Activated gamma-delta T cell treated with anti-CD3 and anti-CD28 coated beads, Interleukin-2, amount 50 U/mL, for 16 hours (primary cell): ENCODE results near the gene SGIP1.
"Not testable (repeated sequence)": the region's sequence is repeated elsewhere in the genome, so short reads cannot be mapped to it uniquely, and the experiment has no call there.

Experiments
- DNase-seq: peaks from one replicate; pipeline ENCODE4 v3.0.0-alpha.2; 2020; ENCODE audit warnings: low read depth

SGIP1 gene

DNA sequence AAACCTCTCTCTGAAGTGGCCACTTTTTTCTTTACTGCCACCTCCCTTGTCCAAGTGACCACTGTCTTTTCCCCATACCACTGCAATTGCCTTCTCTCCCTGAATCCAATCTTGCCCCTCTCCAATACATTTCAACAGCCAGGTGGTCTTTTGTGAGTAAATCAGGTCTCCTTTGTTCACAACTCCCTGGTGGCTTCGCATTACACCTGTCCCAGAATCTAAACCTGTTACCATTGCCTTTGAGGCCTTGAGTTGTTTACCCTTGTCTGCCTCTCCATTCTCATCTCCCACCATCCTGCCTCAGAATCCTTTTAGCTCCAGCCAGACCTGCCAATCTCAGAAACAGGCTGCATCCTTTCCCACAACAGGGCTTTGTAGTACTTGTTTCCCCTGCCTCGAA is 196.5 kb downstream of the SGIP1 start:
- DNase-seq, result no peak

DNA sequence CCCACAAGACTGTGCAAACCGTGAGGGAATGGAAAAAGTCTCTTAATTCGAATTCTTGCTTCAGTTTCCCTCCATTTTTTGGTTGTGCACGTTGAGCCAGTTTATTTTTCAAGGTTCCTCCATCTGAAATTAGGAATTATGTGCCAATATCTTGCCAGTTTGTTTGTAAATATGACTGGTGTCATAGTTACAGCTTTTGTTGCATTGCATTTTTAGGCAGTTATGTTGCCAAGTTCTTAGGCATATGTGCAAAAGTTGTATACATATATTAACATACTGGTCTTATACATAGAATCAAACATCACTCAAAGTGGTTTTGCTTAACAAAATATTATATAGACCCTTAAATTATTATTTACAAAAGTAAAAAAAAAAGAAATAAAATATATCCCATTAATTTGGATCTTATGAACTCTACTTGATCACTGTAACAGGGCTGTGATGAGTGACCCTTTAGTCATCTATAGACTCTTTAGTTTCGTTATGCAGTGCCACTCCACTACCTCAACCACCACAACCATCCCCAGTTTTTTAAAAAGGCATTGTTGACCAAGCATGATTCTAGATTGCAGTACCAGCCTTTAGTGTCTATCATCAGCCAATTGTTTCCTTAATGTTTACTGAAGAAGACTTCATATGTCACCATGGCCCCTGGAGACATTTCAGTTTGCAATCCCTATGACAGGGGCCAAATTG is 197.4 kb downstream of the SGIP1 start:
- no peak for DNase-seq

DNA sequence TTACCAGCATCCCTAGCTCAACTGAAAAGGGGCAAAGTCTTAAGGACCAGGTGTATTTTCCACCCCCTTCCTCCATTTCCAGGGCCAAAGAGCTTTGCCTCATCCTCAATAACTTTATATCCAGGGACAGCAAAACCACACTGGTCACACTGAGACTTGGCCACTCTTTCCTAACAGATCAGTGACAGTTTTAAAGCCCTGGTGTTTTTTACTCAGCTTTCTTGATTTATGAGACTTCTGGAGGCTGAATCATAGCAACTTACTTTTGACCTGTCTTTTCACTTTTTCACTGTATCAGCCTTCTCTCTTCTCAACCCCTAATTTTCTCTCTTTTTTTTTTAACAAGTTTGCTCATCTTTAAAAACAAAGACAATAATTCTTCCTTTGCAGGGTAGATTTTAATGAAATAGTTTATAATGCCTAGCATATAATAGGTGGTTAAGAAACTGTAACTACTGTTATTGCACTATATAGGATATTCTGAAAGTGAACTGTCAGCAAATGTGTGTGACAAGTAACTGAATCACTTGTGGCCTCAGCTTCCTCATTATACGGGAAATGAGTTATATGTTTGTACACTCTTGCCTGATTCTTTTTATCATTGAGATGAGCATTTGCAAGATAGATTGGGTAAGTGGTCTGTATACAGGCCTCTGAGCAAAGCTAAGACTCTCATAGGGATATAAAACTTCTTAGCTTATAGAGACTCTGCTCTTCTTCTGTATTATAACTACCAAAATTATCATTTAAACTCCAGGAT is 198.6 kb downstream of the SGIP1 start:
- no peak for DNase-seq

DNA sequence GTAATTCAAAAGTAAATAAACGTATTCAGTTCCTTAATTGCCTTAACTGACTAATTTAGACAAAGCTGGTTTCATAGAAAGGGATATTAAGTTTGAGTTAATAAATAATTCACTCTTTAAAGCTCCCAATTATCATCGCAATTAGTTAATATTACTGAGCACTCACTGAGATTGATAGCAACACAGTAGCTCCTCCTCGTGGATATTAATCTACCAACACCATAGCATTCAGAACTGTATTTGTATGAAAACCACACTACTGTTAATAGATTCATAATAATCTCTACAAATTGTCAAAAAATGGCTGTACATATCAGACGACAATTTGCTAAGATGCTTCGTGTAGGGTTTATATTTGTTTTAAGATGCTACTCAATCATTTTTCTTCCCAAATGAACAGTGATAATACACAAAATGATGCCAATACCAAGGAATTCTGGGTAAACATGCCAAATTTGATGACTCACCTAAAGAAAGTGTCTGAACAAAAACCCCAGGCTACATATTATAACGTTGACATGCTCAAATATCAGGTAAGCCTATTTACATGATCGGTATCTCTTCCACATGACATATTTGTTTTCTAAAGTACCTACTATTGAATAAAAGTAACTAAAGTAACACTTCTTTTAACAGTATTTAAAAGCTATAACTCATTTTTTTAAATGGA is 199.5 kb downstream of the SGIP1 start:
- DNase-seq, result no peak

DNA sequence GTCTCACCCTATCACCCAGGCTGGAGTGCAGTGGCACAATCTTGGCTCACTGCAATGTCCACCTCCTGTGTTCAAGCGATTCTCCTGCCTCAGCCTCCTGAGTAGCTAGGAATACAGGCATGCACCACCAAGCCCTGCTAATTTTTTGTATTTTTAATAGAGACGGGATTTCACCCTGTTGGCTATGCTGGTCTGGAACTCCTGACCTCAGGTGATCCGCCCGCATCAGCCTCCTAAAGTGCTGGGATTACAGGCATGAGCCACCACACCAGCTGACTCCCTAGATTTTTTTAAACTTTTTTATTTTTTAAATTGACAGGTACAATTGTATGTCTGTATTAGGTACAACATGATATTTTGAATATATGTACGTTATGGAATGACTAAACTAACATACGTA is 200.6 kb downstream of the SGIP1 start:
- not testable (repeated sequence) for DNase-seq

DNA sequence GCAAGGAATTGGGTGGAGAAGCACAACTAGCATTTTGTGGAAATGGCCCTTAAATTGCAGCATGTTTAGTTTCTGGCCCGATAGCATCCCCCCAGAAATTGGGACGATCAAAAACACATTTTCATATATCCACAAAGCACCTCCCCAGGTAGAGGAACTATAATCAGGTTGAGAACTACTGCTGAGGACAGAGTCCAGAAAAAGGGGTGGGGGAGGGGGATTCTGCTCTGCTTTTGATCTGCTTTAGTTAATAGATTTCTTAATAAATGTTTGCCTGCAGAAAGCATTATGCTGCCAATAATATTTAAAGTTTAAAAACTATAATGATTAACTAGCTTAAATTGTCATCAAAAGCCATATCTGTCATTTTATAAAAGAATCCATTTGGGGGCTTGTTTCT is 203.9 kb downstream of the SGIP1 start:
- no peak for DNase-seq

DNA sequence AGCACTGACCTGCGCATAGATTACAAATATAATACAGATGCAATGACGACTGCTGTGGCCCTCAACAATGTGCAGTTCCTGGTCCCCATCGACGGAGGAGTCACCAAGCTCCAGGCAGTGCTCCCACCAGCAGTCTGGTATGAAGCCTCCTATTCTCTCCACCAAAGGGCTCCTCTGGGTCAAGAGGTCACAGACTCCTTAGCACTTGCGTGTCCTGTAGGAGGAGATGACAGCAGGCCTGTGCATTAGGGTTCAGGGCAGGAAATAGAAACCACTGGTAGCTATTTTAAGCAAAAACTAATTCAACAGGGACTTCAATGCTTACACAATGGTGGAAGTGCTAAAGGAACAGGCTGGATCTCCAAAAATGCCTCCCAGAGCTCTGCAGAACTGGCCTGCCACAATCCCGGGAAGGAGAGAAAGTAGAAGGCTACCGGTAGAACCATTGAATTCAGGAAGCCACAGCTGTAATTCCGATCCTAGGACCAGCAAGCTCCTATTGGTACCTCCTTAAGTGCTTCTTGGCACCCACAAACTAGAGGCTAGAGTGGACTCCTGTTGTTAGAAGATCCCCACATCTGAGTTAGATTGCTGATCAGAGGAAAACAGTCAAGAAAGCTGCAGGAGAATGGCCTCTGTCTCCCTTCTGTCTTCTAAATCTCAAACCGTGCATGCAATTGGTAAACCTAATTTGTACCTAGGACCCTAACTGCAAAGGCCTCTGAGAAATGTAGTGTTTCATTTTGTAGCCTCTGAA is 205.6 kb downstream of the SGIP1 start:
- DNase-seq, result no peak

DNA sequence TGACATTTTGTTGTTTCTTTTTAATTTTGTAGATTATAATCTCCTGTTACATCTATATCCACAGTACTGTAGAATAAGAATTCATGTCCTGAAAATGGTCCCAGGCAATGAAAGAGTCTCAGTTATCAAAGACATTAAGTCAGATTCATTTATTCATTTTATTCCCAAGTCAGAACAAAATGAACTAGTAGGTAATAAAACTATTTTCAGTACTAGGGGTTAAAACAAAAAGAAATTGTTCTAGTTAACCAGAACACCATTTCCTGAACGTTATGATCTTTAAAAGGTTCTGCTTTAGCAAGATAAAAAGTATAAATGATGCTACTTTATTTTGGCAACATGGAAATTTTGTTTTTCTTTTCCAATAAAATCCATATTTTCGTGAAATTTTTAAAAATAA is 211.5 kb downstream of the SGIP1 start:
- no peak for DNase-seq

DNA sequence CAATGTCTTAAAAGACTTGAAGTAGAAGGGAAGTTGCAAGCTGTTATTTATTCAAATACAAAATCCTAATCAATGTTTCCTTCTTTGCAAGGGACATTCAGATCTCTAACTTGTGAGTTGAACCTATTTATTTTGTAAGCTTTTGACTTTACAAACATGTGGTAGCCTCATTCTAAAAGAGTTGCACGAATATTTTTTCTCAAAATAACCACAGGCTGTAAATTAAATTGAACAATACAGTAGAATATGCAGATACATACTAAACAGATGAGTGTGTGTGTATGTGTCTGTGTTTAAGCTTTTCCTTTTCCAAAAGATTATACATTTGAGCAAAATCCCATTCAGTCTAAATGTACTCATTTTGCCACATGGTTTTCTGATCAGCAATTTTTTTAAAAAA is 213.5 kb downstream of the SGIP1 start:
- no peak for DNase-seq

DNA sequence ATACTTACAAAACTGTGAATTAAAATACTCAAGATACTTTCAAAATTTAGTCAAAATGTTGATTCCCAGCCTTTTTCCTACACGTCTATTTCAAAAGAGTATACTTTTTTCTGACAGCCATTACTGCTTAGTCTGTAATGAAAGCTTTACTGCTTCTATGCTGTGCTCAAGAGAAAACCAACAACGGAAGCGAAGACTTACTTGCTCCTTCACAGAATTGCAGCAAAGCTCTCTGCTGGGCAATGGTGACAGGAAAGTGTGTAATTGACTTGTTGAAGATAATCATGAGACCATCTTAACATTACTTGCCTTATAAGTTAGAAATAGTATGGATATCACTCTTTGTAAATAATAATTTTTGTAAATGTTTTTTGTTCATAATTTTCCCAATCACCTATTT is 216.6 kb downstream of the SGIP1 start:
- DNase-seq, result no peak

DNA sequence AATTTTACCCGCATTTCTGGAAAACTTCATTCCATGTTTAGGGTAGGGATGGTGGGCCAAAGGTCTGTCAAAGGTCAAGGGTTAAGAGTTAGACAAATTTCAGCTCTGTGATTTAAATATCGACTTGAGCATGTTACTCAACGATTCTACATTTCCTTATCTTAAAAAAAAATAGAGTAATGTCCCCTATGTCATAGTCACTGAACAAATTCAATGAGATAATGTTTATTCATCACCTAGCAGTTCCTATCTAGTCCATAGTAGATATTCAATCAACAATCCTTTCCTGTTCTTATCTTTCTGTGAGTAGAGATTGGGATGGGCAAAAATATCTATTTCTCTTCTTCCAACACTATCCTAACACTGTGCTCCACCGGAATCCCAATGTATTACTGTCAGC is 217.2 kb downstream of the SGIP1 start:
- no peak for DNase-seq

DNA sequence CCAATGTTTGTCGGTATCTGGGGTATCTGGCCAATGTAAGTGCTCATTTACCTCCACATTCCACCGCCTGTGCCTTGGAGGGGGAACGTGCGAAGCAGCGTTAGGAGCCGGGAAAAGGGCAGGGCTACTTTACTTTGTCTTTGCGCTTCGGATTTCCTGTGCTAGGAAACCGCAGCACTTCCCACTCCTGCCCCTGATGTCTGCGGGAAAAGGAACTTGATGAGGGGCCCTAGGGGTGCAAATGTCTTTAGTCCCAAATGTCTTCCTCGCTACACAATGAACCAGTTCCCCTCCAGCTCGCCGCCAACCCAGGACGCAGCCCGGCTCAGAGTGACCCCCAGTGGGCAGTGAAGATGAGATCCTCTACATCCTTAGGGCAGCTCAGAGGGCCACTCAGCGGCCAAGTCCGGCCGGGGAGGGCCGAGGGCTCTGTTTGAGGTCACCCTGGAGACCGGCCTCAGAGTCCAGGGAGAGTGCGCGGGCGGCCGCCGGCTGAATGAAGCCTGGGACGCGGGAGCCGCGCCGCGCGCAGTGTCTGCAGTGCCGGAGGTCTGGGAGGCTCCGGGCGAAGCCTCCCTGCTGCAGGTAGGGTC is 218.1 kb downstream of the SGIP1 start, which contains the start of gene DYNLT5:
Gene DYNLT5, plus strand, starts transcription at position 460 of the 593 bp plus-strand sequence. CDS start 2,200 bp downstream, outside the sequence.
- no peak for DNase-seq

DNA sequence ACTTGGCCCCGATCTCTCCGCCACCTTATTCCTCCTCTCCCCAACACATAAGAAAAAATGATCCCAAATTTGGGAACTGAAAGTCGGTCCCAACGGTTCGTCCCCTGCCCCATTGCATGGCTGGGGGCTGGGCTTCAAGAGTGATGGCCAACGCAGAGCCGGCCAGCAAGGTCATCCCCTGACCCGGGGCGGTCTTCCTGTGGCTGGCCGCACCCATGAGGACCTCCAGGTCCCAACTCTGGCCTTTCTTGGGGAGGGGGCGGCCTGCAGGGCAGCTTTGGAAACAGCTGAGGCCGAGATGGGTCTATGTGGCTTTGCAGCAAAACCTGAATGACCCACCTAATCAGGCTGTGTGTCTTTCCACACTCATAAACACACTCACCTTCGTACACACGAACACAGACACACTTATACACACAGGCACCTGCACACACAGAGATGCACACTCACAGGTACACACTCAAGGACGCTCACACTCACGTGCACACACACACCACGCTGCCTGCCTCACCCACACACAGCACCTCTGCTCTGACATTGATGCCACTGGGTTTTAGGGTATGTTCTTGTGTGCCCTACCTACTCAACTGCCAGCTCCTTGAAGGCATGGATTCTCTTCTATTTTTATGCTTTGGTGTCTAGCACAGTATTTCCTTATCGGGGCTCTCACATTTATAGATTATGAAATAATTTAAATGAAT is 218.9 kb downstream of the SGIP1 start:
- no peak for DNase-seq

DNA sequence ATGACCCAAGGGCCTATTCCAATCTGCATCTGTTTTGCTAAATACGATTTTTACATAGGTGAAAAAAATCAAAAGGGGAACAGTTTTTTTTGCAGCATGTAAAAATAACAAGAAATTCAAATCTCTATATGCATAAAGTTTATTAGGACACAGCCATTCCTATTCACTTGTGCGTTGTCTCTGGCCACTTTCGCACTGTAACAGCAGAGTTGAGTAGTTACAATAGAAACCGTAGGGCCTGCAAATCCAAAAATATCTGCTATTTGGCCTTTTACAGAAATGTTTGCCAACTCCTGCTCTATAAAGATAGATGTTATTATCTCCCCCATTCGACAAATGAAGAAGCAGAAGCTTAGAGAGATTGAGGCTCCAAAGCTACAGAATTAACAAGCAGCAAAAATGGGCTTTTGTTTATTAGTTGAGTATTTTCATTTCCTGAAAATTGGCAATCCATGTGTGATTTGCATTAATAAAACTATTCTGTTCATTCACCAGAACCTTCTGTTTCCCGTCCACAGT is 223.8 kb downstream of the SGIP1 start:
- no peak for DNase-seq

DNA sequence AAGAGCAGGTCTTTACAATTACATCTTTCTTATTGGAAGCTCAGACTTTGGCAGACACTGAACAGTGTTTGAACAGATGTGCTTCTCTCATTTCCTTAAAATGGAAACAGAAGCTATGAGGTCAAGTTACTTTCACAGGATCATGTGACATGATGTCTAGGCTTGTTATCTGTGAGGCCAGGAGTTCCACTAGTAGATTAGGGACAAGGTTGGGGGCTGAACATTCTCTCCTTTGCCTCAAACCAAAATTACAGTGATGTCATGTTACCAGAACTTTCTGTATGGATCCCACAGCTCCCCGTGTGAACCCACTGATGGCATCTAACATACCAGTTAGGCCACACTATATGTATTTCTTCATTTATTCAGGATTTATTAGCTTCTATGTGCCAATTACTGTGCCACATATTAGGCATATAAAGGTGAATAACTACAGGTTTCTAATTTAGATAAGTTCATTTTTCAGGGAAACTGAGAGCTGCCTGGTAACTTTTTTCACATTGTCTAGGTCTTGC is 224.3 kb downstream of the SGIP1 start:
- DNase-seq, result no peak

DNA sequence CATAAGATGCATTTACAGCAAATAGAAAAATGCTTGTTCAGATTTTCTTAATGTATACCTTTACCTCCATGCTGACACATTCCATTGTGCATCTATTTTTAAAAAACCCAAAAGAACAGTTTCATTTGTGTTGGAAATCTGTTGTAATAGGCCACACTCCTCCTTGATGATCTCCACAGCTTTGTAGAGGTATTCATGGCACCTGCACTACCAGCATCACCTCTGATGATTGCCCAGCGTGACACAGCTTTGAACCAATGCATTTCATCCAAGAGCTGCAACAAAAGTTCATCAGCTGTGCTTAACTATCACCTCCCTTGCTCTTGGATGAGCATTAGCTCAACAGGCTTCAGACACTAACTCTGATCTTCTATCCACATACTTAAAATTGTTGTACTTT is 226.6 kb downstream of the SGIP1 start:
- DNase-seq, result no peak

DNA sequence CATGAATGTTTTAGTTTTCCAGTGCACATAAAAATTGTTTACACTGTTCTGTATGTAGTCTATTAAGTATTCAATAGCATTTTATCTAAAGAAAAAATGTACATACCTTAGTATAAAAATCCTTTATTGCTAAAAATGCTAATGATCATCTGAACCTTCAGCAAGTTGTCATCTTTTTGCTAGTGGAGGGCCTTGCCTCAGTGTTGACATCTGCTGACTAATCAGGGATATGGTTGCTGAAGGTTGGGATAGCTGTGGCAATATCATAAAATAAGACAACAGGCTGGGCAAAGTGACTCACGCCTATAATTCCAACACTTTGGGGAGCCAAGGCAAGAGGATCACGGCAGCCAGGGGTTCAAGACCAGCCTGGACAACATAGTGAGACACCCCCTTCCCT is 227.3 kb downstream of the SGIP1 start:
- no peak for DNase-seq

DNA sequence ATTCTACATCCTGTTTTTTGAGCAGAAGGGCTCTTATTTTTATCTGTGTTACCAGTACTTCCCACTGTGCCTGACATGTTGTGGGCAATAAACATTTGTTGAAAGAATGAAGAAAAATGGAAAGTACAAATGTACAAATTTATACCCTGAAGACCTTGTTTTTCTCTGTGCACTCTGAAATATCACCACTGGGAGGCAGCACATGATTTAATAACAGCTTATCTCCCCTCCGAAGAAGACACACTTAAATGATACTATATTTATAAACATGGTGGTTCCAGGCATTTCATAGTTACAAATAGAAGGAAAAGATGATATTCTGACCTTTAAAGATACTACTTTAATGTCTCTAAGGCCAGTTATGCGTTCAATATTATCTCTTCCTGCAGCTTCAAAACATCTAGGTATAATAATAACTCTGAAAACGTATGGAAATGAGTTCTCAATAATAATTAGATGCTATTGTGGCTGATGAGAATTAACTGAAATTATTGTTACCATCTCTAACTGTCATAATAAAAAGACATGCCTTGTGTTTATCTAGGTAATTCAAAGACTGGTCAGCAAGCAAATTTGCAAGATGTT is 231.1 kb downstream of the SGIP1 start:
- peak; percentile 28 for DNase-seq

DNA sequence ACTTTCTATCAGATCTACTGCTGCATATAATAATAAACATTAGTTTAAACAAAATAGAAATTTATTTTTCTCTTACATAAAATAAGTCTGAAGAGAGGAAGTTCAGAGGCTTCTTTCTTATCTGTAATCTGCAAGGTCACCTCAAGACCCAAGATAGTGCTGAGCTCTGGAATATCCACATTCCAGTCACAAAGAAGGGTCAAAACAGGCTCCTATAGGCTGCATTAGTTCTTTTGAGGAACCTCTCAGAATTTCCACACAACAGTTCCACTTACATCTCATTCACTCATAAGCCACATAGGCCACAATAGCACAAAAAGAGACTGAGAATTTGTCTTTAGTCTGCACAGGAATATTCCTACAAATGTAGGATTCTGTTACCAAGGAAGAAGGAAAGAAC is 233.7 kb downstream of the SGIP1 start:
- DNase-seq, result no peak

DNA sequence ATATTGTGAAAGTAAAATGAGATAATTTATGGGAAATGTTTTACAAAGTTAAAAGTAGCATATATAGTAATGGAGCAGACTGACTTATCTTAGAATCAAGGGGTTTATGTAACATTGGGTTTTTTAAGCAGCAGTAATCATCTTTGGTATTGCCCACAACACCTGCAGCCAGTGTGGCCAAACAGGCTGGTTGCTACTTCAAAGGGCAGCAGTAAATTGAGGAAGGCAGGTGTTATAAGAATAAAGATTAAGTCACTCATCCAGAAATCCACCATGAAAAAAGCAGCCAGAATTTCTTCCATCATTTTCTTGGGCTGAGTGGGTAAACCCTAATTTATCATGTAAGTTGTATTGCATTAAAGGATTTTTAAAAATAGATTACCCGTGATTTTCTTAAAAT is 235.0 kb downstream of the SGIP1 start:
- no peak for DNase-seq
